Measurements from ENCODE around the gene TTBK1.

TTBK1 gene

GRCh38 chr6:43242908-43243663 is at the start of gene TTBK1:
Gene TTBK1 (plus strand): TSS chr6:43243481. CDS start chr6:43246661, 3,180 bp downstream.
- DNase-seq, result peak; percentile 56

DNA sequence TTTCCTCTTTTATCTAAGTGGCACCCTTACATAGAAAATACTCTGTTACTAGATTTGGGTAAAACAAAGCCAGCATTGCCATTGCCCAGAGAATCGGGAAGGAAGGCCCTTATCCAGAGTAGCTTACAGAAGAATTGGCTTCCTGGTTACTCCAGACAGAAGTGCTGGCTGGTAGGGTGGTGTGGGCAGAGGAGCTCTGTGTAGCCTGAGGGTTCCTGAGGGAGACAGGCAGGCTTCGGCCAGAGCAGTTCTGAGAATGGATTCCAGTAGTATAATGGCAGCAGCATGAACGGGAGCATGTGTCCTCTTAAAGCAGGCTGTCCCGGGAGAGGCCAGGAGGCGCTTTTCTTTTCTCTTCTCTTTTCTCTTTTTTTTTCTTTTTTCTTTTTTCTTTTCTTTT is 49.4 kb upstream of the TTBK1 start:
- DNase-seq, result no peak

GRCh38 chr6:43196337-43196736 is 46.9 kb upstream of the TTBK1 start:
- DNase-seq, result no peak

- no peak for DNase-seq
These were observed 43.4 kb upstream of the TTBK1 start for GRCh38 chr6:43199912-43200311.

DNA sequence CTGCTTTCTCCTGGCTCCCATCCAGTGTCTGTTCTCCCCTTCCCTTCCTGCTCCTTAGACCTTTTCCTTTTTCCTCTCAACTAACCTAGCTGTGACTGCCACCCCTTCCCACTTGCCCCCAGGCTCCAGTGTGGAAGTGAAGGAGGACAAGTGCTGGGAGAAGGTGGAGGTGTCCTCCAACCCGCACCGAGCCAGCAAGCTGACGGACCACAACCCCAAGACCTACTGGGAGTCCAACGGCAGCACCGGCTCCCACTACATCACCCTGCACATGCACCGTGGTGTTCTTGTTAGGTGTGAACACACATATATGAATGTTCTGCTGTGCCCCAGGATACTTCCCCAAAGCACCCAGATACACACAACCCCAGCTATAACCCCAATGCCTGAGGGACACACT is 42.7 kb upstream of the TTBK1 start:
- DNase-seq, result no peak

- no peak for DNase-seq
These were observed 40.8 kb upstream of the TTBK1 start for GRCh38 chr6:43202451-43202850.

- DNase-seq, result no peak
These were observed 40.1 kb upstream of the TTBK1 start for GRCh38 chr6:43203029-43203717.

GRCh38 chr6:43203718-43204095 is 39.6 kb upstream of the TTBK1 start:
- DNase-seq, result no peak

- no peak for DNase-seq
These were observed 38.8 kb upstream of the TTBK1 start for GRCh38 chr6:43204271-43205105.

DNA sequence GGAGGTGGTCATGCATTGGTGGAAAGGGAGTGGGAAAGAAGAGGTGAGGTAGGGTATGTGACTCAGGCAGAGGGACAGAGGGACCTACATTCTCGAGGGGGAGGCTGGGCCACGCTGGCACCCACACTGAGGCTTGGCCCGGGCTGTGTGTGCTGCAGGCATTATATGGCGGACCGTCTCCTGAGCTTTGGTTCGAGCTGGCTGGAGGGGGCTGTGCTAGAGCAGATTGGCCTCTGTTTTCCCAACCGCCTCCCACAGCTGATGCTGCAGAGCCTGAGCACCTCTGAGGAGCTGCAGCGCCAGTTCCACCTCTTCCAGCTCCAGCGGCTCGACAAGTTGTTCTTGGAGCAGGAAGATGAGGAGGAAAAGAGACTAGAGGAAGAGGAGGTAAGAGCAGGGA is 37.4 kb upstream of the TTBK1 start:
- DNase-seq, result no peak

DNA sequence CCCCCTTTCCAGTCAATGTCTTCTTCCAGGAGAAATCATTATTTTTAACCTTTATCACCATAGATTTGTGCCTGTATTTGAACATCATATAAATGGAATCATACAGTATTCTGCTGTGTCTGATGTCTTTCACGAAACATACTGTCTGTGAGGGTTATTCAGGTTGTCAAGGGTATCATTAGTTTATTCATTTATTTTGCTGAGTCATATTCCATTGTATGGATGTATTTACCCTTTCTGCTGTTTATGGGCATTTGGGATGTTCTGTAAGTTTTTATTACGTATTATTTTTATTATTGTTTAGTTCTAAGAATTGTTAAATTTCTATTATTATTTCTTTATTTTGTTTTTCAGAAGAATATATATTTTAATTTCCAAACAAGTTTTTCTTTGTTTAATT is 36.0 kb upstream of the TTBK1 start:
- no peak for DNase-seq

DNA sequence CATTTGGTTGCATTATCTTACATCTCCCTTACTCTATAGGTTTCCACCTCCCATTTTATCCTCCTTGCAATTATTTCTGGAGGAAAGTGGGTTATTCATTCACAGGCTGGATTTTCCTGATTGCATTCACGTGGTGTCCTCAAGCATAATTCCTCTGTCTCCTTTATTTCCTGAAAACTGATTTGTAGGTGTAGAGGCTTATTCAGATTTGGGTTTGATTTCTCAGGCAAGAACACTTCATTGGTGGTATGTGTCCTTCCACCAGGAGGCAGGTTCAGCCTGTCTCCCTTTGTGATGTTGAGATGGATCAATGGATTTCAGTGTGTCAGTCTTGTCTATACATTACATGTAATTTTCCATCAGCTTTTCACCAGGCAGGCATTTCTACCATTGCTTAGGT is 31.3 kb upstream of the TTBK1 start:
- DNase-seq, result no peak

- DNase-seq, result no peak
These were observed 29.9 kb upstream of the TTBK1 start for GRCh38 chr6:43213431-43213830.

DNA sequence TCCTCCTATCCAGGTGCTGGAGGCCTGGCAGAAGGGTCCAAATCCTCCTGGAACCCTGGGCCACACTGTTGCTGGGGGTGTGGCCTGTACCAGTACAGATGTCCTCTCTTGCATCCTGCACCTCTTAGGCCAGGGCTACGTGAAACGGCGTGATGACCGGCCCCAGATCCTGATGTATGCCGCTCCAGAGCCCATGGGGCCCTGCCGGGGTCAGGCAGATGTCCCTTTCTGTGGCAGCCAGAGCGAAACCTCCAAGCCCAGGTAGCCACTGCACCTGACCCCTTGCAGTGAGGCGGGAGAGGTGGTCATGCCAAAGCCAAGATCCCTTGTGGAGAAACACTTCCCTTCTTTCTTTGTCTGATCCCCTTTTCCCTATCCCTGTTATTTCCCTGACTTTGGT is 28.2 kb upstream of the TTBK1 start:
- DNase-seq, result no peak

DNA sequence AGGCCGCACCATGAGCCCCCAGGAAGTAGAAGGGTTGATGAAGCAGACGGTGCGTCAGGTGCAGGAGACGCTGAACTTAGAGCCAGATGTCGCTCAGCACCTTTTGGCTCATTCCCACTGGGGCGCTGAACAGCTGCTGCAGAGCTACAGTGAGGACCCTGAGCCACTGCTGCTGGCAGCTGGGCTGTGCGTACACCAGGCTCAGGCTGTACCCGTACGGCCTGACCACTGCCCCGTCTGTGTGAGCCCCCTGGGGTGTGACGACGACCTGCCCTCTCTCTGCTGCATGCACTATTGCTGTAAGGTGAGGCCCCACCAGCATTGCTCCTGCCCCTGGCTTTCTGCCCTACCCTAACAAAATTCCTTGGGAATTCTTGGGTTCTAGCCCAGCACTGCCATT is 27.1 kb upstream of the TTBK1 start:
- no peak for DNase-seq

- DNase-seq, result no peak
These were observed 25.9 kb upstream of the TTBK1 start for GRCh38 chr6:43217351-43217750.

DNA sequence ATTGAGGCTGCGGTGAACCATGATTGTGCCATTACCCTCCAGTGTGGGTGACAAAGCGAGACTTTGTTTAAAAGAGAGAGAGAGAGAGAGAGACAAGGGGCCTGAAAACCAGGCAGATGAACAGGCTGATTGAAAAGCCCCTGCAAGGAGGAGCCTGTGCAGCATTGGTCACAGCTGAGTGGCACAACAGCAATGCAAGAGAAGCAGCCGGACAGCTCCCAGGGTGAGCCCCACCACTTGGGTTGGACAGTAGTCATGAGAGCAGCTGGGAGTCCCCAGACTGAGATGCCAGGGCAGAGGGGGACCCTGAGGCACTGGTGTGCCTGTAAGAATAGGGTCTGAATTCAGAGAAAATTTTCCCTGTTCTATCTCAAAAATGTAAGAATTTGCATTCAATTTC is 24.2 kb upstream of the TTBK1 start:
- no peak for DNase-seq

DNA sequence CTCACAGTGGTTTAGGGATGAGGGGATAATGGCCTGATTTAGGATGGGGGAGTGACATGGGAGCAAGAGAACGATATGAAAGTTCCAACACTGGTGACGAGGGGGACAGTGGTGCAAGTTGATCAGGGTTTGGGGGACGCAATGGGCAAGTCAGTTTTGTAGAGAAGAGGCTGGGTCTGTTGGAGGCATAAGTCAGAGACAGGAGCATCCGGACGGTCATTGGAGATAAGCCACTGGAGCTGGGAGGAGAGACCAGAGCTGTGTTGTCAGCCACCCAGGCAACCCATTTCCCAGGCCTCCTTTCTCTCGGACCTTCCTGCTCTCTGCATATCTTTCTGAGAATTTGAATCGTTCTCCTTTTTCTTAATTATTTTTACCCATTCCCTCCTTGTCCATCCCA is 23.5 kb upstream of the TTBK1 start:
- DNase-seq, result no peak

GRCh38 chr6:43220439-43220951 is 22.8 kb upstream of the TTBK1 start:
- DNase-seq, result no peak

DNA sequence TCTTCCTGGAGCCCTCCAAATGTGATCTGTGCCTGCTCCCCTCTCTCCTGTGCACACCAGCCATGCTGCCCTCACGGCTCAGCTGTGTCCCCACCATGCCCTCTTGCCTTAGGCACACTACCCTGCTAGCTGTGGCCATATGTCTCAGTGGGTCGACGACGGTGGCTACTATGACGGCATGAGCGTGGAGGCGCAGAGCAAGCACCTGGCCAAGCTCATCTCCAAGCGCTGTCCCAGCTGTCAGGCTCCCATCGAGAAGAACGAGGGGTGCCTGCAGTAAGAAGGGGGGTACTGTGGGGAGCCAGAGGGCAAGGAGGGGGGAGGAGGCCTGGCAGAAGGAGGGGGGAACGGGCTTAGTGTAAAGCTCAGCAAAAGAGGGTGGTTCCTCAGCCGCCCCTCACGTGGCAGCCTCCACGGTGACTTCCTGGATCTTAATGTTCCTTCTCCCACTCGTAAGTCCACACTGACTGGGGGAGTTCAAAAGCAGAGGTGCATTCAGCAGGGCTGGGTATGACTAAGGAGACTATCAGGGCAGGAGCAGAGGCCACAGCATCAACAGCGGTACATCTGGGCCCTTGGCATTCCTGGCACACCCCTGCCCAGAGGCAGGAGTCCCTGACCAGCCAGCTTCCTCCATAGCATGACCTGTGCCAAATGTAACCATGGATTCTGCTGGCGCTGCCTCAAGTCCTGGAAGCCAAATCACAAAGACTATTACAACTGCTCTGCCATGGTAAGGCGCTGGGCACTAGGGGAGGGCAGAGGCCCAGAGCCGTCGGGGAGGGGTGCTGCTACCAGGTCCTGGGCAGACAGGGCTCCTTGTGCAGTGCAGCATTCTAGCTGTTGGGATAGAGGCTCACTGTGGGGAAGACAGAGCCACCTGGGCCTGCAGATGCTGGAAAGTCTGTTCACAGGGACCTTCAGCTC is 22.0 kb upstream of the TTBK1 start:
- no peak for DNase-seq

DNA sequence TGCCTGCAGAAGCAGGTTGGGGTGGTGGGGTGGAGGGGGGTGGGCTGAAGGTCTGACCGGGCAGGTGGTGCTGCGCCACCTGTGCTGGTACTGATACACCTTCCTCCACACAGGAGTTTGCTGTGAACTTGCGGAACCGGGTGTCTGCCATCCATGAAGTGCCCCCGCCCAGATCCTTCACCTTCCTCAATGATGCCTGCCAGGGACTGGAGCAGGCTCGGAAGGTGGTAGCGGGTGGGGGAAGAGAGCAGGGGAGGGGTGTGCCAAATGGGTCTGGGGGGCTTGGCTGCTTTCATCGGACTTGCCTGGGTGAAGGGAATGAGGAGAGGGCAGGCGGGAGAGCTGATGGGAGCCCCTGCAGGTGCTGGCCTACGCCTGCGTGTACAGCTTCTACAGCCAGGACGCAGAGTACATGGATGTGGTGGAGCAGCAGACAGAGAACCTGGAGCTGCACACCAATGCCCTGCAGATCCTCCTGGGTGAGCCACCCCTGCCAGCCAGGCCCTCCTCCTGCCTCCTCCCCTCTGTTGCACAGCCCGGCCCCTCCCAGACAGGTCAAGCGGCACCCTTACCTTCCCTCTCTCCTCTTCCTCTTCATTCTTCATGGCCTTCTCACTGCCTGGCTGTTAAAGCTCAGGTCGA is 20.7 kb upstream of the TTBK1 start:
- no peak for DNase-seq

- no peak for DNase-seq
These were observed 20.1 kb upstream of the TTBK1 start for GRCh38 chr6:43223175-43223574.

Measured in stimulated activated CD8-positive, alpha-beta memory T cell treated with anti-CD3 and anti-CD28 coated beads, Interleukin-4, amount 100 ng/mL, for 48 hours (primary cell).